ENCODE data around the gene NEK9. TPM values are rescaled to one million over a fixed set of nuclear protein-coding genes. Genes with fewer than 3 reads are reported as not detected.

The NEK9 gene
- total RNA-seq, 1 experiment from 2014 or later, result 40.7 TPM

DNA sequence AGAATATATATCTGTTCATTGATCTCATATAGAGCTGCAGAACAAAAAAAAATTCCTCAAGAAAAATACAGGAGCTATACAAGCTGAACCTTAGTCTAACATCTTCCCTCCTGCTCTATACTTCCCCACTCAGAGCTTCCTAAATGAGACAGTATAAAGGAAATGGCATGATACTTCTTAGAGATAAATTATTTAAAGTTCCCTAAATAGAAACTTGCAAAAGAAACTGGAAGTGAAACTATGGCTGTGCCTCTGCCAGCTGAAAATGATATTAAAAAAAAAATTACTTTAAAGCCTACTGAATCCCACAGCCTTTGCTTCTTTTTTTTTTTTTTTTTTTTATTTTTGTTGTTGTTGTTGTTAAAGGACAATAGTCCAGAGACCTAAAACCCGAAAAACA is 11.6 kb upstream of the NEK9 start:
- Histone ChIP-seq H3K27me3 (ENCODE audit: control insufficient read depth, insufficient read depth, low read length) (no peaks in the 10 kb centered on the region), H3K4me1 (ENCODE audit: control insufficient read depth, insufficient read depth, low read length) (no peaks in the 10 kb centered on the region), H3K27ac (ENCODE audit: low read length) (no peak overlapping the region), H3K9me3 (ENCODE audit: control insufficient read depth, insufficient read depth, low read depth, low read length) (no peaks in the 10 kb centered on the region), H3K36me3 (ENCODE audit: control insufficient read depth, insufficient read depth, low read length) (no peaks in the 10 kb centered on the region; the same call in 1 of the 2 replicates), H3K4me3 (ENCODE audit: low read depth in 2 of 2, low read length in 2 of 2) (no peak overlapping the region)
- ATAC-seq, result no peak
- TF ChIP-seq POLR2AphosphoS5 (IDR thresholded peaks at IDR 0.05; ENCODE audit: low read depth, low read length) (no peak), SIN3A (IDR thresholded peaks at IDR 0.05; ENCODE audit: borderline replicate concordance, insufficient read depth, low read depth, low read length) (no peak), TCF7L2 (IDR thresholded peaks at IDR 0.05; ENCODE audit: low read depth, low read length) (no peak)
- TF ChIP-seq, protein P1, sequence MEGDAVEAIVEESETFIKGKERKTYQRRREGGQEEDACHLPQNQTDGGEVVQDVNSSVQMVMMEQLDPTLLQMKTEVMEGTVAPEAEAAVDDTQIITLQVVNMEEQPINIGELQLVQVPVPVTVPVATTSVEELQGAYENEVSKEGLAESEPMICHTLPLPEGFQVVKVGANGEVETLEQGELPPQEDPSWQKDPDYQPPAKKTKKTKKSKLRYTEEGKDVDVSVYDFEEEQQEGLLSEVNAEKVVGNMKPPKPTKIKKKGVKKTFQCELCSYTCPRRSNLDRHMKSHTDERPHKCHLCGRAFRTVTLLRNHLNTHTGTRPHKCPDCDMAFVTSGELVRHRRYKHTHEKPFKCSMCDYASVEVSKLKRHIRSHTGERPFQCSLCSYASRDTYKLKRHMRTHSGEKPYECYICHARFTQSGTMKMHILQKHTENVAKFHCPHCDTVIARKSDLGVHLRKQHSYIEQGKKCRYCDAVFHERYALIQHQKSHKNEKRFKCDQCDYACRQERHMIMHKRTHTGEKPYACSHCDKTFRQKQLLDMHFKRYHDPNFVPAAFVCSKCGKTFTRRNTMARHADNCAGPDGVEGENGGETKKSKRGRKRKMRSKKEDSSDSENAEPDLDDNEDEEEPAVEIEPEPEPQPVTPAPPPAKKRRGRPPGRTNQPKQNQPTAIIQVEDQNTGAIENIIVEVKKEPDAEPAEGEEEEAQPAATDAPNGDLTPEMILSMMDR (IDR thresholded peaks at IDR 0.05), result no peak
- TF ChIP-seq, protein P2, sequence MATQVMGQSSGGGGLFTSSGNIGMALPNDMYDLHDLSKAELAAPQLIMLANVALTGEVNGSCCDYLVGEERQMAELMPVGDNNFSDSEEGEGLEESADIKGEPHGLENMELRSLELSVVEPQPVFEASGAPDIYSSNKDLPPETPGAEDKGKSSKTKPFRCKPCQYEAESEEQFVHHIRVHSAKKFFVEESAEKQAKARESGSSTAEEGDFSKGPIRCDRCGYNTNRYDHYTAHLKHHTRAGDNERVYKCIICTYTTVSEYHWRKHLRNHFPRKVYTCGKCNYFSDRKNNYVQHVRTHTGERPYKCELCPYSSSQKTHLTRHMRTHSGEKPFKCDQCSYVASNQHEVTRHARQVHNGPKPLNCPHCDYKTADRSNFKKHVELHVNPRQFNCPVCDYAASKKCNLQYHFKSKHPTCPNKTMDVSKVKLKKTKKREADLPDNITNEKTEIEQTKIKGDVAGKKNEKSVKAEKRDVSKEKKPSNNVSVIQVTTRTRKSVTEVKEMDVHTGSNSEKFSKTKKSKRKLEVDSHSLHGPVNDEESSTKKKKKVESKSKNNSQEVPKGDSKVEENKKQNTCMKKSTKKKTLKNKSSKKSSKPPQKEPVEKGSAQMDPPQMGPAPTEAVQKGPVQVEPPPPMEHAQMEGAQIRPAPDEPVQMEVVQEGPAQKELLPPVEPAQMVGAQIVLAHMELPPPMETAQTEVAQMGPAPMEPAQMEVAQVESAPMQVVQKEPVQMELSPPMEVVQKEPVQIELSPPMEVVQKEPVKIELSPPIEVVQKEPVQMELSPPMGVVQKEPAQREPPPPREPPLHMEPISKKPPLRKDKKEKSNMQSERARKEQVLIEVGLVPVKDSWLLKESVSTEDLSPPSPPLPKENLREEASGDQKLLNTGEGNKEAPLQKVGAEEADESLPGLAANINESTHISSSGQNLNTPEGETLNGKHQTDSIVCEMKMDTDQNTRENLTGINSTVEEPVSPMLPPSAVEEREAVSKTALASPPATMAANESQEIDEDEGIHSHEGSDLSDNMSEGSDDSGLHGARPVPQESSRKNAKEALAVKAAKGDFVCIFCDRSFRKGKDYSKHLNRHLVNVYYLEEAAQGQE (IDR thresholded peaks at IDR 0.05; ENCODE audit: insufficient read depth in 1 of 2, low read depth in 2 of 2, low read length in 1 of 2), result no peak
- CTCF ChIA-PET, result interaction anchor here (0.5 kb wide), 1 partner anchor 166 kb away, joined by 4 read pairs; no protein-coding TSS in a partner anchor
- BruUV-seq (replicated peaks), result no TSS peak
- DNase-seq (ENCODE audit: low read depth, low spot score), result no peak
- intact Hi-C loops (cut with micrococcal nuclease; ENCODE audit: unreplicated experiment) (loop anchor here (10.0 kb wide), 1 partner anchor 346 kb away; no protein-coding TSS in a partner anchor), in situ Hi-C loops (cut with HindIII; ENCODE audit: low pct_unique_long_range_greater_than_20kb, low sequenced_read_pairs) (no loop called here)
- POLR2A ChIA-PET, result interaction anchor here (0.5 to 0.8 kb wide), 2 partner anchors 155 to 157 kb away, joined by 4 to 10 read pairs; no protein-coding TSS in a partner anchor

DNA sequence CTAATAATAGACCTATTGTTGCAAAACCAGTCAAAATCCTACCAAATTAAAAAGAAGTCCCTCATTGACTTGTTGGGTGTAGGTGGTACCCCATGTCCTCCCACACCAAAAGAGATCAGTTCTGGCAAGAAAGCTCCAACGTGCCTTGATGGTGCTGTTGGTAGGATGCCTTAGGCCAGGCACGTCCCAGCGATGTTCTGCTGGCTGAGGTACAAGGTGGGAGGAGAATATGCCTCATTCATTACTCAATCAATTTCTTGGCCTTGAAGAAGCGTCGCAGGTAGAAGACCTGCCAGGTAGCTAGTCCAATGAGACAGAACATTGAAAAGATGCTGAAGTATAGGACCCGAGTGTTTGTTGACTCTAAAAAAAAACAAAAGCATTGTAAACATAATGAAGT is 7.8 kb upstream of the NEK9 start:
- intact Hi-C loops (cut with micrococcal nuclease; ENCODE audit: unreplicated experiment) (loop anchor here (10.0 kb wide), 1 partner anchor 350 kb away; no protein-coding TSS in a partner anchor), in situ Hi-C loops (cut with HindIII; ENCODE audit: low pct_unique_long_range_greater_than_20kb, low sequenced_read_pairs) (no loop called here)
- Histone ChIP-seq H3K9me3 (ENCODE audit: control insufficient read depth, insufficient read depth, low read depth, low read length) (no peaks in the 10 kb centered on the region), H3K4me1 (ENCODE audit: control insufficient read depth, insufficient read depth, low read length) (no peaks in the 10 kb centered on the region; the same call in 1 of the 2 replicates), H3K36me3 (ENCODE audit: control insufficient read depth, insufficient read depth, low read length) (no peaks in the 10 kb centered on the region; the same call in 1 of the 2 replicates), H3K27me3 (ENCODE audit: control insufficient read depth, insufficient read depth, low read length) (no peaks in the 10 kb centered on the region), H3K4me3 (ENCODE audit: low read depth in 2 of 2, low read length in 2 of 2) (no peak overlapping the region), H3K27ac (ENCODE audit: low read length) (no peak overlapping the region)
- ChIA-PET POLR2A (no interaction called here), CTCF (no interaction called here)
- DNase-seq (ENCODE audit: low read depth, low spot score) (no peak), ATAC-seq (no peak)
- TF ChIP-seq, protein P1 (IDR thresholded peaks at IDR 0.05), result no peak
- TF ChIP-seq SIN3A (IDR thresholded peaks at IDR 0.05; ENCODE audit: borderline replicate concordance, insufficient read depth, low read depth, low read length), result no peak
- no peak for TF ChIP-seq TCF7L2 (IDR thresholded peaks at IDR 0.05; ENCODE audit: low read depth, low read length)
- TF ChIP-seq POLR2AphosphoS5 (IDR thresholded peaks at IDR 0.05; ENCODE audit: low read depth, low read length), result no peak
- TF ChIP-seq, protein P2 (IDR thresholded peaks at IDR 0.05; ENCODE audit: insufficient read depth in 1 of 2, low read depth in 2 of 2, low read length in 1 of 2), result no peak
- BruUV-seq (replicated peaks), result no TSS peak
